GM19025 (cell line): Measurements from ENCODE around the gene SMG5.

ENCODE experiments used
- ATAC-seq: cut with Tn5 transposase; IDR thresholded peaks from one replicate; pipeline ENCODE4 v1.9.1; 2021; ENCODE audit warnings: mild to moderate bottlenecking, low read depth, moderate library complexity; ENCODE audit not compliant: unreplicated experiment

SMG5 gene

DNA sequence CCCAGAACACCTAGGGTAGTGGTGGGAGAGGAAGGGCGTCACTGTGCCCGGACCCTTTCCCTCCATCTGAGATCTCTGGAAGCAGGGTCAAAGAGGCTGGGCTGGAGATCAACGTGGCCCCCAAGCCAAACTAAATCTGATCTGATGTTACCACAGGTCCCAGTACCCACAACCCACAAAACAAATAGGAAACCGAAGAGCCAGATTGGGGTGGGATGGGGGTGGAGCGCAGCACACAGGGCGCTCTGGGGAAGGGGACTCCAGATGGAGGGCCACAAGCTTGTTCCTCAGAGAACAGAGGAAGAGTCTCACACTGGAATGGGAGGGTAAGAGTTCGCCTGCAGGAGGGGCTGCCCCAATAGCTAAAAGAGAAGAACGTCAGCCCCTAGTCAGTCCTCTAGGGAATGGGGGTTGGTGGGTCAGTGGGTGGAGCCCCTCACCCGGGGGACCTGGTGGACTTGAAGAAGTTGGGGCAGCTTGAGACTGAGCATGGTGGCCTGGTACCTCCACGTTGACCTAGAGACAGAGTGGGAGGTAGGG is 36.3 kb downstream of the SMG5 start:
- ATAC-seq: no peak

DNA sequence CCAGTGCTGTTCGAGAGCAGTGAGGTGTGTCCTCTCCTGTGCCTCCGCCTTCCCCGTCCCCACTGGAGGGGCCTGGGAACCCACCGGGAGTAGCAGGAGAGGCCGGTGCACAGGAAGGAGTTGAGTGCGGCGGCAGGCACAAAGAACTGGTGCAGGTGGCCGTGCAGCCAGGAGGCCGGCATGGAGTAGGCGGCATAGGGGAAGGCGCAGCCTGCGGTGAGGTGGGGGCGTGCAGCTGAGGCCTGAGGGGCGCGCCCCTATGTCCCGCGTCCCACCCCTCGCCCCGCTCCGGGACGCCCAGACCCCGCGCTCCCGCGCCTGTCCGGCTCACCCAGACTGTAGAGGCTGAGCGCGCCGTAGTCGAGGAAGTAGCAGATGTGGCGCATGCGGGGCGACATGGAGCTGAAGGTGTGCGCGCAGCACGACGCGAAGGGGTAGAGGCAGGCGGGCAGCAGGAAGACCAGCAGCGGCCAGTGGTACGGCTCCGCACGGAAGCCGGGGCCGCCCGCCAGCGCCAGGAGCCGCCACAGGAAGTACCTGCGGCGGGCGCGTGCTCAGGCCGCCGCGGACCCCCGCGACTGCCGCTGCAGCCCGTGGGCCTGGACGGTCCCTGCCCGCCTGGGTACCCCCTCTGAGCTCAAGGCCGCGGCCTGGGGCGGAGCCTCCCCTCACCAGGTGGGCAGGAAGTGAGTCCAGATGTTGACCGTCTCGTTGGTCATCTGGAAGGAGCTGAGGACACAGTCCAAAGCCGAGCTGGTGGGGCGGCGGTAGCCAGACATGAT is 37.0 kb downstream of the SMG5 start:
- ATAC-seq: no peak

GRCh38 chr1:156244712-156245111 is 37.9 kb downstream of the SMG5 start:
- ATAC-seq: no peak

- no peak for ATAC-seq
Observed at GRCh38 chr1:156244126-156244525, 38.5 kb downstream of the SMG5 start.

DNA sequence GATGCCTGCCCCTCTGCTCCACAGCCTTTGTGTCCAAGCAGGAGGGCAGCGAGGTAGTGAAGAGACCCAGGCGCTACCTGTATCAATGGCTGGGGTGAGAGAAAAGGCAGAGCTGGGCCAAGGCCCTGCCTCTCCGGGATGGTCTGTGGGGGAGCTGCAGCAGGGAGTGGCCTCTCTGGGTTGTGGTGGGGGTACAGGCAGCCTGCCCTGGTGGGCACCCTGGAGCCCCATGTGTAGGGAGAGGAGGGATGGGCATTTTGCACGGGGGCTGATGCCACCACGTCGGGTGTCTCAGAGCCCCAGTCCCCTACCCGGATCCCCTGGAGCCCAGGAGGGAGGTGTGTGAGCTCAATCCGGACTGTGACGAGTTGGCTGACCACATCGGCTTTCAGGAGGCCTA is 39.9 kb downstream of the SMG5 start:
- no peak for ATAC-seq

DNA sequence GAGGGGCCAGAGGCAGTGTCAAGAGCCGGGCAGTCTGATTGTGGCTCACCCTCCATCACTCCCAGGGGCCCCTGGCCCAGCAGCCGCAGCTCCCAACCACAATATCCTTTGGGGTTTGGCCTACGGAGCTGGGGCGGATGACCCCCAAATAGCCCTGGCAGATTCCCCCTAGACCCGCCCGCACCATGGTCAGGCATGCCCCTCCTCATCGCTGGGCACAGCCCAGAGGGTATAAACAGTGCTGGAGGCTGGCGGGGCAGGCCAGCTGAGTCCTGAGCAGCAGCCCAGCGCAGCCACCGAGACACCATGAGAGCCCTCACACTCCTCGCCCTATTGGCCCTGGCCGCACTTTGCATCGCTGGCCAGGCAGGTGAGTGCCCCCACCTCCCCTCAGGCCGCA is 40.7 kb downstream of the SMG5 start, which contains the start of gene BGLAP:
Gene BGLAP, plus strand, starts transcription at position 259 of the 400 bp plus-strand sequence. Its CDS starts 48 bp downstream, at position 307.
- ATAC-seq: no peak

GRCh38 chr1:156241311-156241811 is 41.3 kb downstream of the SMG5 start:
- ATAC-seq: no peak

- ATAC-seq: no peak
Observed at GRCh38 chr1:156238248-156238647, 44.4 kb downstream of the SMG5 start.

- ATAC-seq: no peak
Observed at GRCh38 chr1:156236164-156236563, 46.5 kb downstream of the SMG5 start.

DNA sequence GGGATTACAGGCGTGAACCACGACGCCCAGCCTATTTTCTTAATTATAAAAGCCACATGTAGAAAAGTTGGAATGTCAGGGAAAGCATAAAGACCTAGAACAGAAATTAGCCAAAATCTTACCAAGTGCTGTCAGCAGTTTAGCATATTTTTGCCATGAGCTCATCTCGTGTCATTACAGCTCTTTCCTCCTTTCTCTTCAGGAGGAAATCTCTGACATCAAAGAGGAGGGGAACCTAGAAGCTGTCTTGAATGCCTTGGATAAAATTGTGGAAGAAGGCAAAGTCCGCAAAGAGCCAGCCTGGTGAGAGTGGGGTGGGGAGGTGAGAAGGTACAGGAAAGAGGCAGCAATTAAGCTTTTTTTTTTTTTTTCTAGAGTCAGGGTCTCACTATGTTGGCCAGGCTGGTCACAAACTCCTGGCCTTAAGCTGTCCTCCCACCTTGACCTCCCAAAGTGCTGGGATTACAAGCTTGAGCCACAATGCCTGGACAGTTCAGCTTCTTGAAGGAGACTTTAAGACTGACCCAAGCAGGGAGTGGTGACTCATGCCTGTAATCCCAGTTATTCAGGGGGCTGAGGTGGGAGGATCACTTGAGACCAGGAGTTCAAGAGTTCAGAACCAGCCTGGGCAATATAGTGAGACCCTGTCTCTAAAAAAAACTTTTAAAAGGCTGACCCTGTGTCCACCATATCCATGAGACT is 49.0 kb downstream of the SMG5 start:
- no peak for ATAC-seq

GRCh38 chr1:156232201-156232894 is 50.3 kb downstream of the SMG5 start:
- no peak for ATAC-seq

- ATAC-seq: no peak
Observed at GRCh38 chr1:156230473-156230837, 52.2 kb downstream of the SMG5 start.

DNA sequence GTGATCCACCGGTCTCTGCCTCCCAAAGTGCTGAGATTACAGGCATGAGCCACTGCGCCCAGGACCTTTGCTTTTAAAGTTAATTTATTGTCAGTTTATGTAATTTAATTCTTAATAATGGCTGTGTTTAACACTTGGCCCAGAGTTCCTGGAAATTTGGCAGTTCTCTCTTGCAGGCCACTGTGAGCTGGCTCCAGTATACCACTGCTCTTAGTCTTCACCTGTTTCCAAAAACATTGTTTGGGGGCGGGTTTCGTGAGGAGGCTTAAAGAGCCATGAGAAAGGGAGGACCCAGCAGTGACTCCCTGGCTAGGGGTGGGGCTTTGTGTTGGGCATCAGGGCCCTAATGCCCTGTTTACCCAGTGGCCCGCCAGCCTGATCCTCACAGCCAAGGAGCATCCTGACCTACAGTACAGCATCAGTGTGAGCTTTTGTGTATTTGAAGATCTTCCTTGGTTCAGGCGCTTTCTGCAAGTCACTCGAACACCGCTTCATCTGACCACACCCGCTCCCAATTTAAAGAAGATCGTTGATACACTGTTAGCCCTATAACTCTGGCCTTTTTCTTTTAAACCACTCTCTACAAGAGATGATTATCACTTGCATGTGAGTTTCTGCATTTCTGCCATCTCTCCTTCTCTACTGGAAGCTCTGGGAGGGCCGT is 52.7 kb downstream of the SMG5 start:
- no peak for ATAC-seq

GRCh38 chr1:156228501-156228900 is 54.1 kb downstream of the SMG5 start:
- ATAC-seq: no peak

DNA sequence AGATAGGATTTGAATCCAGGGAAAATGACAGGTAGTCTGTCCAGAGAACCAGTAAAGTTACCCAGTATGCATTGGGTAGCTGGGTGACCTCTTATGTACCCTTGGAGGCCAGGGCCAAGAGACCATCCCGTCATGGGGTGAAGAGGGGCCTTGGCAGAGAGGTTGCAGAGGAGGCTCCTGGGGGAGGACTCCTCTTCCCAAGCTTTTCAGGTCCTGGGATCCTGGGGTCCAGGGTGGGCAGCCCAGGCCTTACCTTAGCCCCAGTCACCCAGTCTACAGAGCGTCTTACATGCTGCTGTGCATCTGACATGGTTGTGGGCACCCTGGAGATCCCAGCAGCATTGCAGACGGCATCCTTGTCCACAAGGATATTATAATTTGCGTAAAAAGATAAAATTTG is 55.8 kb downstream of the SMG5 start:
- ATAC-seq: no peak

DNA sequence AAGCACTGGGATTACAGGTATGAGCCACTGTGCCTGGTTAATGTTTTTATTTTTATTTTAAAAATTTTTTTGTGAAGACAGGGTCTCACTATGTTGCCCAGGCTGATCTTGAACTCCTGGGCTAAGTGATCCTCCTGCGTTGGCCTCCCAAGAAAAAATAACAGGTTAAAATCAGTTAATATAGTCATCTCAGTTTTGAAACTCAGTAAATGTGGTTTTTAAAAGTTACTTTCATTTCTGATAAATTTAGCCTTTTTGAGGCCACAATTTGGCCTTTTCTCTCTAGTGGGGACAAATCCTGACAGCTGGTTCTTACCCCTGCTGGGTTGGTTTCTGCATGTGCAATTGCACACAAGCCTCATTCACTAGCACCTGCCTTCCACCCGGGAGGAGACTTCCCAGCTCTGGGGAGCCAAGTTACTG is 56.5 kb downstream of the SMG5 start:
- ATAC-seq: peak; percentile 60

- no peak for ATAC-seq
Observed at GRCh38 chr1:156225677-156226014, 57.0 kb downstream of the SMG5 start.

DNA sequence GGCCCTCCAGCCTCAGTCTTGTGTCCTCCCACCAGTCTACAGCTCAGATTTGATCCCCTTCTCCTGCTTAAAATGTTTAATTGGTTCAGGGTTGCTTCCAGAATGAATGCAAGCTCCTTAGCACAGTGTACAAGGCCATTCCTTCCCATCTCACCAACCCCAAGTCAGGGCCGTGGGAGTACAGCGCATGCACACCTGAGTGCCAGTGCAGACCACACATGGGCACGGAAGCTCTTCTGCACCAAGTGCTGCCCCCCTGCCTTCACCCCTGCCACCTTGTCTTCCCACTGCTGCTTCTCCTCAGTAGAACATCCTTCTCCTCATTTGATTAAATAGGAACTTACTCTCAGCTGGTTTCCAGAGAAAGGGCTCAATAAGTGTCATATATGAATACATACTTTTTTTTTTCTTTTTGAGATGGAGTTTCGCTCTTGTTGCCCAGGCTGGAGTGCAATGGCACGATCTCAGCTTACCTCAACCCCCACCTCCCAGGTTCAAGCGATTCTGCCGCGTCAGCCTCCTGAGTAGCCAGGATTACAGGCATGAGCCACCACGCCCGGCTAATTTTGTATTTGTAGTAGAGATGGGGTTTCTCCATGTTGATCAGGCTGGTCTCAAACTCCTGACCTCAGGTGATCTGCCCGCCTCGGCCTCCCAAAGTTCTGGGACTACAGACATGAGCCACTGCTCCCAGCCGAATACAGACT is 60.5 kb downstream of the SMG5 start:
- ATAC-seq: no peak

DNA sequence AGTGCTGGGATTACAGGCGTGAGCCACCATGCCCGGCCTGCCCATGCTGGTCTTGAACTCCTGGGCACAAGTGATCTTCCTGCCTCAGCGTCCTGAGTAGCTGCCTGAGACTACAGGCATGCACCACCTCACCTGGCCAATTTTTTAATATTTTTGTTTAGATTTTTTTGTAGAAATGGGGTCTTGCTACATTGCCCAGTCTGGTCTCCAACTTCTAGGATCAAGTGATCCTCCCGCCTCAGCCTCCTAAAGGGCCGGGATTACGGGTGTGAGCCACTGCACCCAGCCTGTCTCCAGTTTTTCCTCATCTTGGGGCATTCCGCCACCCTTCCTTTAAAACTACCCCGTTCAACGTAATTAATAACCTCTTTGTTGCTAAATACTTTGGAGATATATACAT is 62.4 kb downstream of the SMG5 start:
- ATAC-seq: no peak

DNA sequence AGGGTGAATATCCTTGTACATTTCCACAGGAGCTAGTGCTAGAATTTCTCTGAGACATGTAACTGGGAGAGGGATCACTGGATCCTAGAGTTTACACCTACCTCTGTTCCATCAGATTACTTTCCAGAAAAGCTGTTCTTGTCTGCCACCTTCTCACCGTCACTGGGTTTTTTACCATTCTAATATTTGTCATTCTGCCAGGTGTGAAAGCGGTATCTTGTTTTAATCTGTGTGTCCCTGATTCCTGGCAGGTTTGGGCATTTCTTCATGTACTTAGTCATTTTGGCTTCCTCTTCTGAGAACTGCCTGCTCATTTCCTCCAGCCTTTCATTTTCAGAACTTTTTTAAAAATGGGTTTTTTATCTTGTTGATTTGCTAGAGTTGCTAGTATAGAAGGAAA is 64.8 kb downstream of the SMG5 start:
- no peak for ATAC-seq
